GM12891 (cell line): Measurements from ENCODE around the gene KAZN.

Source experiments
- DNase-seq: peaks from one replicate; pipeline ENCODE4 v3.0.0; 2011; ENCODE audit warnings: low spot score; ENCODE audit not compliant: insufficient read length
- FAIRE-seq: peaks from 2 replicates; lab custom pipeline; 2011; peaks lifted over from hg19 to GRCh38; lab: Jason Lieb, UNC
- PAX5 ChIP-seq: IDR thresholded peaks from 2 replicates; pipeline ENCODE4 v1.6.1; 2011; ENCODE audit warnings: low read length, moderate library complexity, mild to moderate bottlenecking; ENCODE audit not compliant: insufficient read depth, severe bottlenecking
- POLR2A ChIP-seq: IDR thresholded peaks from 2 replicates; pipeline ENCODE4 v1.6.1; 2011; ENCODE audit warnings: low read depth, low read length, control low read depth
- POLR2AphosphoS5 ChIP-seq: IDR thresholded peaks from 2 replicates; pipeline ENCODE4 v1.6.1; 2011; ENCODE audit warnings: low read depth, low read length, control low read depth
- POU2F2 ChIP-seq: IDR thresholded peaks from 2 replicates; pipeline ENCODE4 v1.6.1; 2011; ENCODE audit warnings: low read depth, mild to moderate bottlenecking, control low read depth, low read length, moderate library complexity
- SPI1 ChIP-seq: IDR thresholded peaks from 2 replicates; pipeline ENCODE4 v1.6.1; 2011; ENCODE audit warnings: low read depth, low read length, control low read depth
- TAF1 ChIP-seq: IDR thresholded peaks from 2 replicates; pipeline ENCODE4 v1.6.1; 2011; ENCODE audit warnings: low read depth, low read length, control low read depth

KAZN gene

GRCh38 chr1:15160626-15161025 lies 562.1 kb downstream of the KAZN start:
- TF ChIP-seq SPI1 (no peak), POLR2AphosphoS5 (no peak), POU2F2 (no peak), POLR2A (no peak), PAX5 (no peak), TAF1 (no peak)
- DNase-seq (no peak), FAIRE-seq (no peak)

- DNase-seq (no peak), FAIRE-seq (no peak)
- no peak for TF ChIP-seq TAF1
- no peak for TF ChIP-seq POLR2AphosphoS5
- no peak for TF ChIP-seq POU2F2
- no peak for TF ChIP-seq SPI1
- no peak for TF ChIP-seq PAX5
- no peak for TF ChIP-seq POLR2A
These were observed 568.9 kb downstream of the KAZN start for GRCh38 chr1:15167386-15167785.
